NB4 (cell line): Measurements from ENCODE around the gene OSBPL7.

Experiments
- POLR2A ChIP-seq: IDR thresholded peaks from 2 replicates; pipeline ENCODE4 v1.6.1; 2011; ENCODE audit warnings: mild to moderate bottlenecking; ENCODE audit not compliant: insufficient read length; ENCODE audit errors: extremely low read depth
- TF ChIP-seq, protein P1 (sequence below): IDR thresholded peaks from one replicate; pipeline ENCODE4 v1.5.1; 2012; ENCODE audit warnings: low read depth, low read length

DNA sequence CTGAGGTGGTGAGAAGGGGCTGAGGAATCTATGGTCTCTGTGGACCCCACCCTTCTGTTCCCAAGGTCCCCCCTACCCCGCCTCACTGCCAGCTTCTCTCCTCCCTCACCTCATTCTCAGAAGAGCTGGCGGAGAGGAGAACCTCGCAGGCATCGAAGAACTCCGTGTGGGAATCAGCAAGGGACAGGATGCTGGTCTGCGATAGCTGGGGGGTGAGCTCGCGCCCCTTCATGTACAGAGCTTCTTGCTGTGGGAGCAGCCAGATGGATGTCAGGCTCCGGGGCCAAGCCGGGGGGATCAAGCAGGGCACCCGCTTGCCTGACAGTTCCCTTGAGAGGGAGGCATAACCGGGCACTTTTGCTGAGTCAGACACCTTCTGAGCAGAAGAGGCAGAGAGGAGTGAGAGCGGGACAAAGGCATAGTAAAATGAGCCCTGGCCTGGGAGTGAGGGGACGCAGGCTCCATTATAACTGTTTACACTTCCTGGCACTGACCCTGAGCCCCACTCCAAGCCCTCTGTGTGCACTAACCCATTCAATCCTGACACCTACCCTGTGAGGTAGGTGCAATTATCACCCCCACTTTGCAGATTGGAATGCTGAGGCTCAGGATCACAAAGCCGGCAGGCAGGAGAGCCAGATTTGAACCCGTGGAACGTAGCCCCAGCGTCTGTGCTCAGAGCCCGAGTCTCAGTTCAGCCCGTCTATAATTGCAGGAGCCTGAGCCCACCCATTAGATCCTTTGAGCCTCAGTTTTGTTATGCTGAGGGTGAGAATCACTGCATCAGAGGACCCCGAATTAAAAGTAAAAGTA, 6.3 kb downstream of the OSBPL7 start:
- TF ChIP-seq POLR2A, result no peak
- TF ChIP-seq, protein P1, sequence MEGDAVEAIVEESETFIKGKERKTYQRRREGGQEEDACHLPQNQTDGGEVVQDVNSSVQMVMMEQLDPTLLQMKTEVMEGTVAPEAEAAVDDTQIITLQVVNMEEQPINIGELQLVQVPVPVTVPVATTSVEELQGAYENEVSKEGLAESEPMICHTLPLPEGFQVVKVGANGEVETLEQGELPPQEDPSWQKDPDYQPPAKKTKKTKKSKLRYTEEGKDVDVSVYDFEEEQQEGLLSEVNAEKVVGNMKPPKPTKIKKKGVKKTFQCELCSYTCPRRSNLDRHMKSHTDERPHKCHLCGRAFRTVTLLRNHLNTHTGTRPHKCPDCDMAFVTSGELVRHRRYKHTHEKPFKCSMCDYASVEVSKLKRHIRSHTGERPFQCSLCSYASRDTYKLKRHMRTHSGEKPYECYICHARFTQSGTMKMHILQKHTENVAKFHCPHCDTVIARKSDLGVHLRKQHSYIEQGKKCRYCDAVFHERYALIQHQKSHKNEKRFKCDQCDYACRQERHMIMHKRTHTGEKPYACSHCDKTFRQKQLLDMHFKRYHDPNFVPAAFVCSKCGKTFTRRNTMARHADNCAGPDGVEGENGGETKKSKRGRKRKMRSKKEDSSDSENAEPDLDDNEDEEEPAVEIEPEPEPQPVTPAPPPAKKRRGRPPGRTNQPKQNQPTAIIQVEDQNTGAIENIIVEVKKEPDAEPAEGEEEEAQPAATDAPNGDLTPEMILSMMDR, result no peak
